Transverse colon (tissue), 4 donors: ENCODE measurements around the gene DSCAM. TPM values are rescaled to one million over a fixed set of nuclear protein-coding genes. Genes with fewer than 3 reads are reported as not detected.

Source experiments
- DNase-seq: peaks from one replicate; pipeline ENCODE4 v3.0.0-alpha.2; 2019
- H3K27ac ChIP-seq, 4 donors: fragments of 200-600 bp; sonication (generic); 2 replicates each; pipeline ENCODE4 v1.5.1; 2016 to 2018; ENCODE audit warnings: inconsistent platforms in 4 of 4
- H3K27me3 ChIP-seq: fragments of 200-600 bp; sonication (generic); 2 replicates; pipeline ENCODE4 v1.5.1; 2017; ENCODE audit warnings: inconsistent platforms
- H3K36me3 ChIP-seq, 4 donors: fragments of 200-600 bp; sonication (generic); 2 replicates each; pipeline ENCODE4 v1.5.1; 2017 to 2019; ENCODE audit warnings: inconsistent platforms in 4 of 4
- H3K4me1 ChIP-seq, 4 donors: fragments of 200-600 bp; sonication (generic); 2 replicates each; pipeline ENCODE4 v1.5.1; 2017 to 2020; ENCODE audit warnings: inconsistent platforms in 4 of 4
- H3K4me3 ChIP-seq, 4 donors: fragments of 200-600 bp; sonication (generic); 1 replicate in 1 of 4; 2 replicates in 3 of 4; pipeline versions ENCODE4 v1.5.1 to v1.6.1; 2017 to 2019; ENCODE audit warnings: inconsistent platforms in 4 of 4
- H3K9me3 ChIP-seq, 2 donors: fragments of 200-600 bp; sonication (generic); 2 replicates each; pipeline ENCODE4 v1.5.1; 2017 to 2019; ENCODE audit warnings: inconsistent platforms in 2 of 2
- CTCF ChIP-seq, 5 experiments: fragments of 200-600 bp in 3 of 5; fragments of 450-650 bp in 2 of 5; sonication (generic) in 3 of 5; IDR thresholded peaks; 1 replicate in 2 of 5; 2 replicates in 3 of 5; pipeline ENCODE4 v1.5.1; 2016 to 2017; ENCODE audit warnings: antibody characterized with exemption in 5 of 5, inconsistent platforms in 3 of 5, mild to moderate bottlenecking in 2 of 5, moderate library complexity in 1 of 5
- EP300 ChIP-seq: sonication (generic); formaldehyde crosslinking; IDR thresholded peaks from one replicate; pipeline ENCODE4 v1.6.1; 2017; ENCODE audit warnings: antibody characterized with exemption, low read depth
- POLR2A ChIP-seq: fragments of 450-650 bp; IDR thresholded peaks from one replicate; pipeline ENCODE4 v1.6.1; 2016; ENCODE audit warnings: antibody characterized with exemption, mild to moderate bottlenecking, moderate library complexity
- POLR2AphosphoS5 ChIP-seq, 3 donors: sonication (generic); formaldehyde crosslinking; IDR thresholded peaks; one replicate each; pipeline ENCODE4 v1.6.1; 2016; ENCODE audit warnings: antibody characterized with exemption in 3 of 3
- WGBS, 2 donors: methylation state at CpG; one replicate each; pipeline ENCODE4 v1.1.5; 2018; ENCODE audit warnings: low coverage in 1 of 2; 5-methylcytosine and 5-hydroxymethylcytosine counted together
- in situ Hi-C, 4 donors: fragments of 200-750 bp; cut with MboI; loops; one replicate each; pipeline versions ENCODE4 v1.15.0 to v1.15.1; 2017; ENCODE audit warnings: low sequenced_read_pairs in 3 of 4, low pct_ligation_motif_present in 1 of 4, low pct_unique_long_range_greater_than_20kb in 1 of 4
- intact Hi-C: fragments of 100-400 bp; cut with DNase I; formaldehyde crosslinking; loops from one replicate; pipeline ENCODE4 v1.15.1; 2023; ENCODE audit warnings: low total_unique reads
- total RNA-seq, 4 donors: library from RNA; depleted of rRNA; stranded (reverse); fragments of >200 nt; gene quantifications; one replicate each; pipeline ENCODE4 v1.1.0, GENCODE V29; 2016

Gene DSCAM
- total RNA-seq, 4 donors from 2014 or later = 0.16 TPM; not detected in 3

DNA sequence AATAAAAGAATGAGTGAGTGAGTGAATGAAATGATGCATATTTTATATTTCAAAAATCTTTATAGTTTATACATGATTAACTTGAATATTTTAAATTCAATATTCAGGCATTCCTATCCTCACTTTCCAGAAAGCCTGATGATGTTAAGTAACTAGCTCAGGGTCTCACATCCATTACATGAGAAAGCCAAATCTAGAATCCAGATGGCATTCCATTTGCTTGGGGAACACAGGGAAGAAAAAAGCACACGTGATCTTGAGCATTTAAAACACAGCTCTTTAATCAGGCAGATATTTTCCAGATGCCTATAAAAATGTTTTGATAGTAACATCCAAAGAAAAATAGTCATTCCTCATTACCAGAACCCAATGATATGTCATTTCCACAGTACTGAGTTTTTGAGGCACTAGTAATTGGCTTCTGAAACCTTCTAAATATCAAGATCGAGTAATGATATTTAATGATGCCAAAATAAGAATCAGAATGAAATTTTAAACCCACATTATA lies 291.9 kb downstream of the DSCAM start:
- no peak for DNase-seq
- H3K4me3 ChIP-seq = no peak overlapping the region
- no peaks in the 10 kb centered on the region for H3K9me3 ChIP-seq
- no peak for TF ChIP-seq CTCF (IDR thresholded peaks at IDR 0.05)
- no peak for TF ChIP-seq POLR2AphosphoS5 (IDR thresholded peaks at IDR 0.05)
- no peak for TF ChIP-seq POLR2A
- no peak for TF ChIP-seq EP300
- in situ Hi-C loops (no loop called here), intact Hi-C loops (no loop called here)
- H3K36me3 ChIP-seq = no peaks in the 10 kb centered on the region
- no peak overlapping the region for H3K27ac ChIP-seq
- H3K4me1 ChIP-seq = no peaks in the 10 kb centered on the region
- H3K27me3 ChIP-seq = no peaks in the 10 kb centered on the region
- WGBS, 2 donors = 56 to 77% methylated on average over 2 of the region's 2 CpGs

- no peak overlapping the region for H3K27ac ChIP-seq
- H3K36me3 ChIP-seq = no peaks in the 10 kb centered on the region
- H3K4me3 ChIP-seq = no peak overlapping the region
- WGBS, 2 donors = 80 to 84% methylated on average over 3 of the region's 3 CpGs
- DNase-seq = no peak
- TF ChIP-seq POLR2AphosphoS5 (IDR thresholded peaks at IDR 0.05) (no peak), POLR2A (no peak), EP300 (no peak), CTCF (IDR thresholded peaks at IDR 0.05) (no peak)
- no peaks in the 10 kb centered on the region for H3K9me3 ChIP-seq
- intact Hi-C loops (no loop called here), in situ Hi-C loops (no loop called here)
- no peaks in the 10 kb centered on the region for H3K4me1 ChIP-seq
- H3K27me3 ChIP-seq = no peaks in the 10 kb centered on the region
These were observed 293.2 kb downstream of the DSCAM start for GRCh38 chr21:40553781-40554180.

- in situ Hi-C loops = no loop called here
- 72 to 73% methylated on average over 4 to 18 of the region's 18 CpGs for WGBS, 2 donors
- no peak for DNase-seq
- Histone ChIP-seq H3K4me3 (no peak overlapping the region), H3K9me3 (no peaks in the 10 kb centered on the region), H3K4me1 (no peaks in the 10 kb centered on the region), H3K27me3 (no peaks in the 10 kb centered on the region), H3K27ac (no peak overlapping the region), H3K36me3 (no peaks in the 10 kb centered on the region)
- intact Hi-C loops = no loop called here
- TF ChIP-seq POLR2A = no peak
- TF ChIP-seq EP300 = no peak
- TF ChIP-seq POLR2AphosphoS5 (IDR thresholded peaks at IDR 0.05) = no peak
- TF ChIP-seq CTCF (IDR thresholded peaks at IDR 0.05) = no peak
These were observed 298.9 kb downstream of the DSCAM start for GRCh38 chr21:40547906-40548513.

DNA sequence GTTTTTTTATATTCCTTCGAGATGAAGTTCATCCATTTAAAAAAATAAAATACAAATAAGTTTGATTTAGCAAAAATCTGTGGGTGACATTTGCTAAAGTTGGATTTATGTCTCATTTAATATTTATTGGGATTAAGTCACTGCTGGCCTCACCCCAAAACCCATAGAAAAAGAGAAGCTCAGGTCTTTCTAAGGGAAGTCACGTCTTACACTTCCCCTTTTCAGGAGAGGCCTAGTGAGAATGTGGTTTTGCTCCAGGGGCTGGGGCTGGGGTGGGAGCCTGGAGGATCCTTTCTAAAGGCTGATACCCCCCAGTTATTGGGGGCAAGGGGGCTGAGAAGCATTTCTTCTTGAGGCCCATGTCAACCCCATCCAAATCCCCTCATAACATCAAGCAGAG lies 300.3 kb downstream of the DSCAM start:
- intact Hi-C loops (no loop called here), in situ Hi-C loops (no loop called here)
- Histone ChIP-seq H3K9me3 (no peaks in the 10 kb centered on the region), H3K4me3 (no peak overlapping the region), H3K27me3 (no peaks in the 10 kb centered on the region), H3K4me1 (no peaks in the 10 kb centered on the region), H3K27ac (no peak overlapping the region), H3K36me3 (no peaks in the 10 kb centered on the region)
- DNase-seq = no peak
- no peak for TF ChIP-seq CTCF (IDR thresholded peaks at IDR 0.05)
- no peak for TF ChIP-seq POLR2A
- no peak for TF ChIP-seq POLR2AphosphoS5 (IDR thresholded peaks at IDR 0.05)
- no peak for TF ChIP-seq EP300
- 71 to 72% methylated on average over 2 of the region's 2 CpGs for WGBS, 2 donors
